IMR-90 (cell line): ENCODE measurements around the gene TAGLN2. TPM values are rescaled to one million over a fixed set of nuclear protein-coding genes. Genes with fewer than 3 reads are reported as not detected.
A peak's percentile ranks its signal among the peaks of the same experiment; 100 is the strongest.

Experiments
- MAFK ChIP-seq: IDR thresholded peaks from 2 replicates; pipeline ENCODE4 v1.6.1; 2012; ENCODE audit warnings: low read depth, low read length, improper control_type of control experiment
- POLR2A ChIP-seq: IDR thresholded peaks from 2 replicates; pipeline ENCODE4 v1.6.1; 2012; ENCODE audit warnings: mild to moderate bottlenecking, low read depth, low read length
- RAD21 ChIP-seq: IDR thresholded peaks from 2 replicates; pipeline ENCODE4 v1.6.1; 2012; ENCODE audit warnings: low read length, improper control_type of control experiment
- RFX5 ChIP-seq: IDR thresholded peaks from 2 replicates; pipeline ENCODE4 v1.8.0; 2012; ENCODE audit warnings: low read depth, mild to moderate bottlenecking, low read length, moderate library complexity
- SMC3 ChIP-seq: fragments of 150-350 bp; IDR thresholded peaks from 2 replicates; pipeline ENCODE4 v1.6.1; 2016; ENCODE audit warnings: low read depth, mild to moderate bottlenecking, antibody characterized with exemption, low read length, moderate library complexity
- polyA plus RNA-seq, 3 experiments: library from polyadenylated mRNA; depleted of rRNA; stranded (reverse); fragments of >200 nt; gene quantifications; 2 replicates each; pipeline ENCODE4 v1.2.3, GENCODE V29; 2012; ENCODE audit warnings: low replicate concordance in 1 of 3
- total RNA-seq: library from RNA; depleted of rRNA; stranded (reverse); fragments of >200 nt; gene quantifications from 2 replicates; pipeline ENCODE4 v1.2.3, GENCODE V29; 2012

Gene TAGLN2
- total and polyA plus RNA-seq, 2 of the 4 experiments (the other 2 are of a cell fraction) = 440 to 634 TPM

GRCh38 chr1:159891275-159892157 lies 33.8 kb downstream of the TAGLN2 start (continued):
- TF ChIP-seq SMC3 = peak; percentile 100
- TF ChIP-seq MAFK = peak; percentile 9; the same call in 1 of the 2 replicates
- TF ChIP-seq RFX5 = no peak
- peak; percentile 74 for TF ChIP-seq POLR2A
- peak; percentile 100 for TF ChIP-seq RAD21
